GM10847 (cell line): ENCODE results near the gene PIANP.

Experiments
- POLR2A ChIP-seq: IDR thresholded peaks from 2 replicates; pipeline ENCODE4 v1.6.1; 2011; ENCODE audit not compliant: insufficient read length; ENCODE audit errors: extremely low read depth

Gene PIANP

DNA sequence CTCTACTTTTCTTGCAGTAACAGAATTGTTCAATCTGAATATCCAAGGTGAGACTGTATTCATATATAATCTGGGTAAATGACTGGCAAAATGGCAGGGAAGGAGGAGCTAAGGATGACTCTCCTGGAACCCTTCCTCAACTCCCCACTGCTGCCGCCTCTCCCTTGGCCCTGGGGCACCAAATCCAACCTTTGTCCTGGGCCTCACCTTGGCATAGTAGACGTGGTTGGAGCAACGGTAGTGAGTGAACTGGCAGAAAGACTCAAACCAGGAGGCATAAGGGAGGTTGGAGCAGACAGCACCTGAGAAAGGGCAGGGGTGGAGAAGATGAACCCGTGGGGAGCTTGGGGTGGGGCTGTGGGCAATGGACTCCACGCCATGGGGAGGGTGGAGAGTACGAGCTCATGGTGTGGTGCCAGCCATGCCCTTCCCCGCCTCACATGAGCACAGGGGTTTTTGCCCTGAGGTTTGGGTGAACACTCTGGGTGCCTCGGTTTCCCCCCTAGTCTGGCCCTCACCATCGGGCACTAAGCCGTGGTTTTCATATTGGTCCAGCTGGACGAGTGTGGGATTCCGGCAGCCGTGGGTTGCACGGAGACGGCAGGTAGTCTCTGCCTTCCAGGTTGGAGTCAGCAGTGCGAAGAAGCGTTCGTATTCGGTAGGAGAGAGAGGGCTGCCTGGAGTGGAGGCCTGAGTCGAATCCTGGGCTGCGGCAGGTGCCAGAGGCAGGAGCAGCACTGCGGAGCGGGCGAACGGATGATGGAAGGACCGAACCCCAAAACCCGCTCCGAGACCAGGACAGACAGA lies 54.1 kb downstream of the PIANP start:
- TF ChIP-seq POLR2A = no peak

DNA sequence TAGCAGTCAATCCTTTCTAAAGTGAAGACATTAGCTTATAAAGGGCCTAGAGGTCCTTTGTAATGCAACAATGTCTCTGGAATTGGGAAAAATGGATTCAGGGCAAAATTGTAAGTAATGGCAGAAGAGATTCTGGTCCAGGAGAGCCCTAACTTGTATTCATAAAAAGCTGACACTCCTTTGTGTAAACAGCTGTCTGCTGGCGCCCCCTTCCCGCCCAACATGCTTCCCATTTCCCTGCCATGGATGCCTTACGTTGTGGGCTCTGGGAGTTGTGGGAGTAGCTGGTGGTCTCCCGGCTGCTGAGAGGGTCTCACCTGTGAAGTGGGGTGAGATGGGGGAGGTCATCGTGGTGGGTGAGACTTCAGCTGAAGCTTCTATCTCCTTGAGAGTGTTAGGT lies 55.7 kb downstream of the PIANP start:
- TF ChIP-seq POLR2A = no peak

DNA sequence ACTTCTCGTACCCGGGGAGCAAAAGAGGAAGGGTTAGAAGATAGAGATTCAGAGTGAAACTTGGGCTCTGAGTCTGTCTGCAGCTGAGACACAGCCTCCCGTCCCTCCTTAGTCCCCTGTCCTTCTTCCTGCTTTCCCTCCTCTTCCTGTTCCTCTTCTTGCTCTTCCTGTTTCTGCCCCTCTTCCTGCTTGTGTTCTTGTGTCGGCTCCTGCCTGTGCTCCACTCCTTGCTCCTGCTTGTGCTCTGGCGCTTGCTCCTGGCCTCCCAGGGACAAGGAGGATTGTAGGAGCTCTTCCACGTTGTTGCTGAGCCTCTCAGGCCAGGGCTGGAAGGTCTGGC lies 56.4 kb downstream of the PIANP start:
- TF ChIP-seq POLR2A = no peak
